SKM-1 (cell line): Measurements from ENCODE around the gene CHRNA9.
"Not testable (repeated sequence)": the region's sequence is repeated elsewhere in the genome, so short reads cannot be mapped to it uniquely, and the experiment has no call there.

ENCODE experiments used
- DNase-seq: peaks from one replicate; lab custom pipeline; 2025; ENCODE audit not compliant: unreplicated experiment; lab: John Stamatoyannopoulos, UW

Gene CHRNA9

GRCh38 chr4:40334591-40335524 is at the start of gene CHRNA9:
Gene CHRNA9 (plus strand): TSS chr4:40335333. CDS start chr4:40335468, 135 bp downstream.
- DNase-seq = no peak

GRCh38 chr4:40285692-40286091 is 49.4 kb upstream of the CHRNA9 start:
- no peak for DNase-seq

- DNase-seq = no peak
Observed at GRCh38 chr4:40288566-40288965, 46.6 kb upstream of the CHRNA9 start.

GRCh38 chr4:40289366-40290188 is 45.6 kb upstream of the CHRNA9 start:
- DNase-seq = no peak

GRCh38 chr4:40290611-40291186 is 44.4 kb upstream of the CHRNA9 start:
- not testable (repeated sequence) for DNase-seq

GRCh38 chr4:40292313-40292759 is 42.8 kb upstream of the CHRNA9 start:
- no peak for DNase-seq

- no peak for DNase-seq
Observed at GRCh38 chr4:40294339-40294738, 40.8 kb upstream of the CHRNA9 start.

GRCh38 chr4:40295030-40295429 is 40.1 kb upstream of the CHRNA9 start:
- not testable (repeated sequence) for DNase-seq

- DNase-seq = no peak
Observed at GRCh38 chr4:40295572-40295971, 39.6 kb upstream of the CHRNA9 start.

GRCh38 chr4:40299126-40299525 is 36.0 kb upstream of the CHRNA9 start:
- DNase-seq = no peak

GRCh38 chr4:40299811-40300292 is 35.3 kb upstream of the CHRNA9 start:
- DNase-seq = no peak

- DNase-seq = no peak
Observed at GRCh38 chr4:40300371-40301162, 34.6 kb upstream of the CHRNA9 start.

GRCh38 chr4:40301603-40302002 is 33.5 kb upstream of the CHRNA9 start:
- no peak for DNase-seq

GRCh38 chr4:40303751-40304150 is 31.4 kb upstream of the CHRNA9 start:
- DNase-seq = no peak

GRCh38 chr4:40305328-40306170 is 29.6 kb upstream of the CHRNA9 start:
- DNase-seq = no peak

GRCh38 chr4:40306226-40306625 is 28.9 kb upstream of the CHRNA9 start:
- DNase-seq = no peak

- no peak for DNase-seq
Observed at GRCh38 chr4:40306976-40307375, 28.2 kb upstream of the CHRNA9 start.

- DNase-seq = no peak
Observed at GRCh38 chr4:40307627-40308497, 27.3 kb upstream of the CHRNA9 start.
